ENCODE results near the gene LEAP2.

Gene LEAP2

DNA sequence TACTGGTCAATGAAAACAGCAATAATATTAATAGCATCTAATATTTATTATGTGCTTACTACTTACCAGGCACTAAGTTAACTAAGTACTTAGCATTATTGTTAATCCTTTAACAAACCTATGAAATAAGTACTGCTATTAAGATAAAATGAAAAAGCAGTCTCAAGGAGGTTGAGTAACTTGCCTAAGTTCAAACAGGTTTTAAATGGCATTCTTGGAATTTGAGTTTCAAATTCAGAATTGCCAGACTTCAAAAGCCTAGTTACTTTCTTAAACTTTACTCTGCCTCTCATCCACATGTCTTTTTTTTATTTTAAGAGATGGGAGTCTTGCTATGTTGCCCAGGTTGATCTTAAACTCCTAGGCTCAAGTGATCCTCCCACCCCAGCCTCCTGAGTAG lies 16.0 kb downstream of the LEAP2 start:
- H3K4me3 ChIP-seq (replicated peaks; ENCODE audit: low read depth, low read length) = no peak overlapping the region
- no peak for DNase-seq (ENCODE audit: extremely low read depth, low read depth)
- no peak for TF ChIP-seq CTCF (IDR thresholded peaks at IDR 0.05; ENCODE audit: low read depth, low read length, missing control alignments)

- no peak for DNase-seq (ENCODE audit: extremely low read depth, low read depth)
- TF ChIP-seq CTCF (IDR thresholded peaks at IDR 0.05; ENCODE audit: low read depth, low read length, missing control alignments) = no peak
- H3K4me3 ChIP-seq (replicated peaks; ENCODE audit: low read depth, low read length) = no peak overlapping the region
Observed at GRCh38 chr5:132890817-132891216, 17.3 kb downstream of the LEAP2 start.

- H3K4me3 ChIP-seq (replicated peaks; ENCODE audit: low read depth, low read length) = no peak overlapping the region
- no peak for DNase-seq (ENCODE audit: extremely low read depth, low read depth)
- TF ChIP-seq CTCF (IDR thresholded peaks at IDR 0.05; ENCODE audit: low read depth, low read length, missing control alignments) = no peak
Observed at GRCh38 chr5:132895719-132896305, 22.3 kb downstream of the LEAP2 start.

- no peak for TF ChIP-seq CTCF (IDR thresholded peaks at IDR 0.05; ENCODE audit: low read depth, low read length, missing control alignments)
- DNase-seq (ENCODE audit: extremely low read depth, low read depth) = no peak
- H3K4me3 ChIP-seq (replicated peaks; ENCODE audit: low read depth, low read length) = no peak overlapping the region
Observed at GRCh38 chr5:132896685-132897084, 23.2 kb downstream of the LEAP2 start.

GRCh38 chr5:132898094-132898493 lies 24.6 kb downstream of the LEAP2 start:
- TF ChIP-seq CTCF (IDR thresholded peaks at IDR 0.05; ENCODE audit: low read depth, low read length, missing control alignments) = no peak
- no peak overlapping the region for H3K4me3 ChIP-seq (replicated peaks; ENCODE audit: low read depth, low read length)
- no peak for DNase-seq (ENCODE audit: extremely low read depth, low read depth)

- no peak for TF ChIP-seq CTCF (IDR thresholded peaks at IDR 0.05; ENCODE audit: low read depth, low read length, missing control alignments)
- no peak overlapping the region for H3K4me3 ChIP-seq (replicated peaks; ENCODE audit: low read depth, low read length)
- no peak for DNase-seq (ENCODE audit: extremely low read depth, low read depth)
Observed at GRCh38 chr5:132901036-132901435, 27.6 kb downstream of the LEAP2 start.

DNA sequence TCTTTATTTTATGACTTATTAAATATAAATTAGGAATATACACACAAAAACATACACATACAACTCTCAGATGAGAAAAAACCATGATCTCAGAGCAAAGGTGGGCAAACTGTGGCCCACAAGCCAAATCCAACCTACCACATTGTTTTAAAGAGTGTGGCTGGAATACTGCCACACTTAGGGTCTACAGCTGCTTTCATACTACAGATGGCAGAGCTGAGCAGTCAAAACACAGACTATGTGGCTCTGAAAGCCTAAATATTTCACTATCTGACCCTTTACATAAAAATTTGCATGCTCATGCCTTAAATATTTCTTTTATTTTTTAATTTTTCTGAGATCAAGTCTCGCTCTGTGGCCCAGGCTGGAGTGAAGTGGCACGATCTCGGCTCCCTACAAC lies 28.3 kb downstream of the LEAP2 start:
- TF ChIP-seq CTCF (IDR thresholded peaks at IDR 0.05; ENCODE audit: low read depth, low read length, missing control alignments) = no peak
- no peak overlapping the region for H3K4me3 ChIP-seq (replicated peaks; ENCODE audit: low read depth, low read length)
- DNase-seq (ENCODE audit: extremely low read depth, low read depth) = no peak

Measured in HFF-Myc (cell line).